CD8-positive, alpha-beta memory T cell (primary cell): ENCODE data around the gene ARHGAP25. TPM values are rescaled to one million over a fixed set of nuclear protein-coding genes. Genes with fewer than 3 reads are reported as not detected.

ENCODE experiments used
- CTCF ChIA-PET: fragments of 350-600 bp; sonication (Branson Sonifier 250); formaldehyde crosslinking; loops from one replicate; lab custom pipeline; 2021; ENCODE audit warnings: antibody characterized with exemption; lab: Charles Lee
- POLR2A ChIA-PET: fragments of 350-600 bp; sonication (Branson Sonifier 250); formaldehyde crosslinking; loops from one replicate; lab custom pipeline; 2021; ENCODE audit warnings: antibody characterized with exemption; lab: Charles Lee
- DNase-seq, 5 donors: peaks; one replicate each; pipeline versions ENCODE4 v3.0.0 to v3.0.0-alpha.2; 2020 to 2022; ENCODE audit warnings: mixed read lengths in 1 of 5
- H3K27ac ChIP-seq: one replicate; pipeline ENCODE4 v1.7.0; 2013; ENCODE audit warnings: low read depth, mild to moderate bottlenecking, low read length, moderate library complexity
- H3K27me3 ChIP-seq: 2 replicates; pipeline ENCODE4 v1.7.0; 2013; ENCODE audit warnings: low read length, mild to moderate bottlenecking; ENCODE audit not compliant: insufficient read depth, poor library complexity, severe bottlenecking
- H3K36me3 ChIP-seq: 2 replicates; pipeline ENCODE4 v1.7.0; 2013; ENCODE audit warnings: mild to moderate bottlenecking, low read length, moderate library complexity; ENCODE audit not compliant: insufficient read depth
- H3K4me1 ChIP-seq: 2 replicates; pipeline ENCODE4 v1.7.0; 2013; ENCODE audit warnings: mild to moderate bottlenecking, low read length, moderate library complexity; ENCODE audit not compliant: insufficient read depth
- H3K4me3 ChIP-seq: 2 replicates; pipeline ENCODE4 v1.7.0; 2013; ENCODE audit warnings: mild to moderate bottlenecking, low read length
- H3K9me3 ChIP-seq: 2 replicates; pipeline ENCODE4 v1.7.0; 2013; ENCODE audit warnings: mild to moderate bottlenecking, low read length
- H3K27ac Mint-ChIP-seq, 8 donors: one replicate each; pipeline ENCODE4 v1.8.0; 2020 to 2021; ENCODE audit warnings: mixed read lengths in 8 of 8, mild to moderate bottlenecking in 6 of 8, inconsistent platforms in 3 of 8, moderate library complexity in 3 of 8
- H3K27me3 Mint-ChIP-seq, 2 donors: one replicate each; pipeline ENCODE4 v1.8.0; 2020 to 2021; ENCODE audit warnings: mixed read lengths in 2 of 2, mild to moderate bottlenecking in 1 of 2, moderate library complexity in 1 of 2
- H3K36me3 Mint-ChIP-seq, 3 donors: one replicate each; pipeline ENCODE4 v1.8.0; 2020 to 2021; ENCODE audit warnings: mixed read lengths in 3 of 3, inconsistent platforms in 1 of 3, mild to moderate bottlenecking in 1 of 3
- H3K4me1 Mint-ChIP-seq, 3 donors: one replicate each; pipeline ENCODE4 v1.8.0; 2020 to 2021; ENCODE audit warnings: mixed read lengths in 3 of 3, inconsistent platforms in 1 of 3, mild to moderate bottlenecking in 1 of 3
- H3K4me3 Mint-ChIP-seq, 7 donors: one replicate each; pipeline ENCODE4 v1.8.0; 2020 to 2021; ENCODE audit warnings: mixed read lengths in 7 of 7, mild to moderate bottlenecking in 6 of 7, moderate library complexity in 4 of 7, inconsistent platforms in 2 of 7
- H3K9me3 Mint-ChIP-seq, 5 donors: one replicate each; pipeline ENCODE4 v1.8.0; 2020 to 2022; ENCODE audit warnings: mixed read lengths in 5 of 5, mild to moderate bottlenecking in 3 of 5, moderate library complexity in 2 of 5, inconsistent platforms in 1 of 5
- polyA plus RNA-seq: library from polyadenylated mRNA; unstranded; fragments of 300-500 nt; fragmentation: Illumina TruSeq; gene quantifications from one replicate; pipeline ENCODE4 v1.2.3, GENCODE V29; 2021
- total RNA-seq, 2 experiments: library from RNA; stranded (reverse); gene quantifications; one replicate each; pipeline ENCODE4 v1.2.3, GENCODE V29; 2021

The ARHGAP25 gene
- total and polyA plus RNA-seq, 3 experiments from 2014 or later, result 74.7 to 200 (median 75.2) TPM

GRCh38 chr2:68720665-68721064 is 13.9 kb upstream of the ARHGAP25 start:
- Mint-ChIP-seq H3K36me3 (peaks cover 0 to 1% (median 0%) of the 10 kb centered on the region in 3 donors), H3K4me3 (peak overlapping the region in 6 of 7 donors; percentile 20 to 83 (median 76)), H3K9me3 (no peaks in the 10 kb centered on the region), H3K4me1 (peaks cover 85 to 98% (median 96%) of the 10 kb centered on the region in 3 donors), H3K27me3 (no peaks in the 10 kb centered on the region), H3K27ac (peak overlapping the region; percentile 22 to 99 (median 92))
- Histone ChIP-seq H3K4me3 (peak overlapping the region; percentile 29), H3K36me3 (no peaks in the 10 kb centered on the region), H3K27me3 (no peaks in the 10 kb centered on the region), H3K27ac (no peak overlapping the region), H3K4me1 (peaks cover 84% of the 10 kb centered on the region), H3K9me3 (no peaks in the 10 kb centered on the region)
- ChIA-PET POLR2A (interaction anchor here (0.6 to 1.4 kb wide), 10 partner anchors 14 to 257 kb away, joined by 3 to 6 read pairs (median 3); partner anchors contain the start of gene ARHGAP25), CTCF (interaction anchor here (0.9 to 4.1 kb wide), 14 partner anchors 14 to 257 kb away, joined by 3 to 28 read pairs (median 3); partner anchors contain the start of gene ARHGAP25)
- DNase-seq, result no peak

DNA sequence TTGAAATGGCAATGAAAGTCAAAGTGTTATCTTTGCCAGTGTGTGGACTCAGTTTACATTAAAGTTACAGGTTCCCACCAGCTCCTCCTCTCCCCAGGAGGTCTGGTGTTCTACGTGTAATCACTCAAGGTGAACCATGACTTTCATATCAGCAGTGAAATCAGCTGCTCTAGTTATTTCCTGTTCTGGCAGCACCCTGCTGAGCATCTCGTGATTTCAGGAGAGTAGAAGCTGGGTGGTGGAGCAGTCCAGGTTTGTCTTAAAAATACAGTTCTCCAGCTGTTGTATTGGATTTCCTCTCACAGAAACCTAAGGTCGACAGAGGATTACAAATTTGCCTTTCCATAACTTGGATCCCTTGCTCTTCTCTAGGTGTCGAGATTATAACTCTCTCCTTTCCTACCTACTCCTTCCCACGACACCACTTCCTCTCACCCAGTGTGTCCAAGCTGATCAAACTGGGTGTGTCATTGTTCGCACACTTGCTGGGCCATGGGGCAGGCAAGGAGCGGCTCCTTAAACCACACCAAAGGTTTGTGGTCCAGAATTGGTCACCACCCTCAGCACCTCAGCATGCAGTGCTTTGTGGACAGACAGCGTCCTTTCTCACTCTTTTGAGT is 13.0 kb upstream of the ARHGAP25 start:
- Mint-ChIP-seq H3K27me3 (no peaks in the 10 kb centered on the region), H3K9me3 (no peaks in the 10 kb centered on the region), H3K36me3 (peaks cover 0 to 1% (median 0%) of the 10 kb centered on the region in 3 donors), H3K27ac (peak overlapping the region; percentile 83 to 99 (median 92)), H3K4me1 (peaks cover 85 to 98% (median 96%) of the 10 kb centered on the region in 3 donors), H3K4me3 (peak overlapping the region; percentile 42 to 86 (median 79))
- DNase-seq, result peak in 4 of 5 donors; percentile 20 to 69 (median 48)
- no peaks in the 10 kb centered on the region for H3K27me3 ChIP-seq
- ChIA-PET CTCF (interaction anchor here (0.8 to 4.1 kb wide), 20 partner anchors 11 to 258 kb away, joined by 3 to 28 read pairs (median 6); partner anchors contain the start of genes APLF and FBXO48), POLR2A (interaction anchor here (0.8 to 1.4 kb wide), 11 partner anchors 13 to 258 kb away, joined by 3 to 6 read pairs (median 4); partner anchors contain the start of gene ARHGAP25)
- H3K27ac ChIP-seq, result peak overlapping the region; percentile 43
- no peaks in the 10 kb centered on the region for H3K9me3 ChIP-seq
- H3K4me1 ChIP-seq, result peaks cover 82% of the 10 kb centered on the region
- no peaks in the 10 kb centered on the region for H3K36me3 ChIP-seq
- peak overlapping the region; percentile 38 for H3K4me3 ChIP-seq

GRCh38 chr2:68722712-68723111 is 11.9 kb upstream of the ARHGAP25 start:
- Mint-ChIP-seq H3K36me3 (peaks cover 0 to 1% (median 0%) of the 10 kb centered on the region in 3 donors), H3K4me1 (peaks cover 85 to 98% (median 96%) of the 10 kb centered on the region in 3 donors), H3K27me3 (no peaks in the 10 kb centered on the region), H3K4me3 (peak overlapping the region in 3 of 7 donors; percentile 5 to 27 (median 23)), H3K9me3 (no peaks in the 10 kb centered on the region), H3K27ac (peak overlapping the region in 4 of 8 donors; percentile 35 to 63 (median 56))
- no peak for DNase-seq
- Histone ChIP-seq H3K36me3 (no peaks in the 10 kb centered on the region), H3K4me1 (peaks cover 80% of the 10 kb centered on the region), H3K27ac (no peak overlapping the region), H3K9me3 (no peaks in the 10 kb centered on the region), H3K27me3 (no peaks in the 10 kb centered on the region), H3K4me3 (no peak overlapping the region)
- CTCF ChIA-PET, result interaction anchor here (0.8 to 4.1 kb wide), 16 partner anchors 10 to 259 kb away, joined by 3 to 28 read pairs (median 6); partner anchors contain the start of genes APLF, ARHGAP25 and FBXO48
- POLR2A ChIA-PET, result interaction anchor here (0.8 to 1.4 kb wide), 4 partner anchors 12 to 53 kb away, joined by 3 to 4 read pairs (median 4); partner anchors contain the start of gene ARHGAP25

GRCh38 chr2:68723181-68723580 is 11.4 kb upstream of the ARHGAP25 start:
- H3K36me3 Mint-ChIP-seq, result peaks cover 0 to 1% (median 0%) of the 10 kb centered on the region in 3 donors
- H3K4me3 Mint-ChIP-seq, result peak overlapping the region in 2 of 7 donors; percentile 15 to 27
- CTCF ChIA-PET, result interaction anchor here (1.1 to 4.1 kb wide), 13 partner anchors 14 to 256 kb away, joined by 3 to 28 read pairs (median 5); partner anchors contain the start of genes APLF and FBXO48
- H3K4me1 ChIP-seq, result peaks cover 80% of the 10 kb centered on the region
- POLR2A ChIA-PET, result interaction anchor here (1.2 to 1.3 kb wide), 2 partner anchors 11 to 47 kb away, joined by 3 to 4 read pairs; partner anchors contain the start of gene ARHGAP25
- no peaks in the 10 kb centered on the region for H3K9me3 ChIP-seq
- peak overlapping the region in 5 of 8 donors; percentile 33 to 77 (median 63) for H3K27ac Mint-ChIP-seq
- H3K36me3 ChIP-seq, result no peaks in the 10 kb centered on the region
- no peak overlapping the region for H3K4me3 ChIP-seq
- H3K27me3 Mint-ChIP-seq, result no peaks in the 10 kb centered on the region
- peaks cover 82 to 98% (median 96%) of the 10 kb centered on the region in 3 donors for H3K4me1 Mint-ChIP-seq
- H3K27me3 ChIP-seq, result no peaks in the 10 kb centered on the region
- DNase-seq, result no peak
- H3K27ac ChIP-seq, result no peak overlapping the region
- H3K9me3 Mint-ChIP-seq, result no peaks in the 10 kb centered on the region

DNA sequence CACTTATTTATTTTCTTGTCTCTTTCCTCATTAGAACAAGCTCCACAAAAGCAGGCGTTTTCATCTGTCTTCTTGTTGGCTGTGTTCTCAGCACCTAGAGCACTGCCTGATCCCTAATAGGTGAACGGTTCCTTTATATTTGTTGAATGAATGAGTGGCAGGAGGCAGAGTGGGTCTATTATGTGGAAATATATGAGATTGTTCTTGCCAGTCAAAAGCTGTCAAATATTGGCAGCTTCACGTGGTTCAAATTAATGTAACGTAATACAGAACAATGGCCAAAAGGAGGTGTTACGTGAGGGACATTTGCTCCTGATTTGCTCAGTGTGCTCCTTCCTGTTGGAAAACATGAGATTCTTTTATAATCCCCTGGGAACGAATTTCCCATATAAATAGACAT is 8.5 kb upstream of the ARHGAP25 start:
- H3K4me1 Mint-ChIP-seq, result peaks cover 59 to 89% (median 83%) of the 10 kb centered on the region in 3 donors
- H3K4me3 Mint-ChIP-seq, result peak overlapping the region in 2 of 7 donors; percentile 22 to 27
- no peaks in the 10 kb centered on the region for H3K27me3 Mint-ChIP-seq
- no peaks in the 10 kb centered on the region for H3K27me3 ChIP-seq
- no peak overlapping the region for H3K4me3 ChIP-seq
- H3K27ac ChIP-seq, result no peak overlapping the region
- H3K36me3 ChIP-seq, result no peaks in the 10 kb centered on the region
- ChIA-PET POLR2A (interaction anchor here (1.1 kb wide), 2 partner anchors 39 to 67 kb away, joined by 3 read pairs; no protein-coding TSS in a partner anchor), CTCF (interaction anchor here (1.0 to 2.1 kb wide), 6 partner anchors 8 to 44 kb away, joined by 3 to 8 read pairs (median 4); no protein-coding TSS in a partner anchor)
- no peaks in the 10 kb centered on the region for H3K9me3 Mint-ChIP-seq
- peak overlapping the region in 7 of 8 donors; percentile 76 to 94 (median 89) for H3K27ac Mint-ChIP-seq
- H3K9me3 ChIP-seq, result no peaks in the 10 kb centered on the region
- no peak for DNase-seq
- H3K36me3 Mint-ChIP-seq, result peaks cover 0 to 1% (median 0%) of the 10 kb centered on the region in 3 donors
- peaks cover 51% of the 10 kb centered on the region for H3K4me1 ChIP-seq

DNA sequence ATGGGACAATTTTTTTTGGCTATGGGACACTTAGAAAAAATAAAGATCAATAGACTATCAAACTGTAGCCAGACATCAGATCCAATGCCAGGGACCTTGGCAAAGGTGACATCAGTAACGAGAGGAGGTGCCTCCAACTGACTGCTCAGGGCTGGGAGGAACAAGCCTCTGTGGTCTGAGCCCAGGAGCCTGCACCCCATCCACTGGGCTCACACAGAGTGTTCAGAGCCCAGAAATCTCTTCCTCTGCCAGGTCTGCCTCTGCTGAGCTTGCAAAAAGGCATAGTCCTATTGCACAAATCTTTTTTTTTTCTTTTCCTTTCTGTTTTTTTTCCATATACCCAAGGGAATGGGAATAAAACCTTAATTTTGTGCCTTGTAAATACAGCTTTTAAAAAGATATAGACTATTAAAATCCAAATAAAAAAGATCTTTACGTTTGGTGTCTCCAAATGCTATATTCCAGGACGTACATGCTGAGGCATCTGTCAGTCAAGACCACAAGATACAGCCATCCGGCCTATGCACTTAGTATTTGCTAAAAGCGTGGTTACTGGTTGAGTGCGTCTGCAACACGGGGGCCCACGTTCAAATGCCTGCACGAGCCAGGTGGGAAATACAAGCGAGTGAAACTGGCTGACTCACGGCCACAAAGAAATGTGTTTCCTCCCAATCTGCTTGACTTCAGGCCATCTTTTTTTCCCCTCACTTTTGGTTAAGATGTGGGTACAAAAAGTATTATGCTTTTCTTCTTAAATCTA is 7.8 kb upstream of the ARHGAP25 start:
- Histone ChIP-seq H3K4me1 (peaks cover 44% of the 10 kb centered on the region), H3K27me3 (no peaks in the 10 kb centered on the region), H3K27ac (no peak overlapping the region), H3K4me3 (no peak overlapping the region), H3K36me3 (no peaks in the 10 kb centered on the region), H3K9me3 (no peaks in the 10 kb centered on the region)
- Mint-ChIP-seq H3K27ac (peak overlapping the region; percentile 76 to 94 (median 90)), H3K9me3 (no peaks in the 10 kb centered on the region), H3K4me3 (peak overlapping the region; percentile 39 to 81 (median 58)), H3K27me3 (no peaks in the 10 kb centered on the region), H3K4me1 (peaks cover 57 to 89% (median 83%) of the 10 kb centered on the region in 3 donors), H3K36me3 (peaks cover 0 to under 1% (median 0%) of the 10 kb centered on the region in 3 donors)
- POLR2A ChIA-PET, result interaction anchor here (1.1 to 1.5 kb wide), 4 partner anchors 11 to 181 kb away, joined by 3 to 5 read pairs (median 4); no protein-coding TSS in a partner anchor
- peak; percentile 59 to 91 (median 77) for DNase-seq
- CTCF ChIA-PET, result interaction anchor here (1.0 to 2.1 kb wide), 9 partner anchors 9 to 239 kb away, joined by 3 to 12 read pairs (median 4); no protein-coding TSS in a partner anchor
